Heart right ventricle (tissue), 16 donors: ENCODE measurements around the gene C6. TPM values are rescaled to one million over a fixed set of nuclear protein-coding genes. Genes with fewer than 3 reads are reported as not detected.
"Not testable (repeated sequence)": the region's sequence is repeated elsewhere in the genome, so short reads cannot be mapped to it uniquely, and the experiment has no call there.

Experiments
- ATAC-seq, 8 donors: fragments of 200-7000 bp; cut with Tn5 transposase; one replicate each; pipeline ENCODE4 v1.9.1; 2020; ENCODE audit warnings: mild to moderate bottlenecking in 8 of 8, moderate library complexity in 8 of 8, moderate number of reproducible peaks in 1 of 8
- DNase-seq, 2 donors: peaks; one replicate each; pipeline ENCODE4 v3.0.0-alpha.2; 2020
- H3K27ac ChIP-seq, 10 donors: fragments of 200-600 bp; sonication (generic) in 2 of 10; one replicate each; pipeline versions ENCODE4 v1.5.0 to v1.8.0; 2020 to 2022; ENCODE audit warnings: mild to moderate bottlenecking in 3 of 10
- H3K27me3 ChIP-seq, 7 donors: fragments of 200-600 bp; one replicate each; pipeline ENCODE4 v1.8.0; 2021 to 2022; ENCODE audit warnings: mild to moderate bottlenecking in 2 of 7
- H3K36me3 ChIP-seq, 9 donors: fragments of 200-600 bp; sonication (generic) in 1 of 9; one replicate each; pipeline versions ENCODE4 v1.5.0 to v1.8.0; 2020 to 2022; ENCODE audit warnings: mild to moderate bottlenecking in 2 of 9
- H3K4me1 ChIP-seq, 9 donors: fragments of 200-600 bp; sonication (generic) in 1 of 9; one replicate each; pipeline versions ENCODE4 v1.5.0 to v1.8.0; 2020 to 2022; ENCODE audit warnings: mild to moderate bottlenecking in 4 of 9
- H3K4me3 ChIP-seq, 10 donors: fragments of 200-600 bp; sonication (generic) in 2 of 10; one replicate each; pipeline versions ENCODE4 v1.5.0 to v1.8.0; 2020 to 2022; ENCODE audit warnings: mild to moderate bottlenecking in 7 of 10, moderate library complexity in 2 of 10
- H3K9me3 ChIP-seq, 11 donors: fragments of 200-600 bp in 10 of 11; sonication (generic) in 2 of 11; one replicate each; pipeline versions ENCODE4 v1.5.0 to v1.8.0; 2013 to 2022; ENCODE audit warnings: mild to moderate bottlenecking in 2 of 11, control low read depth in 1 of 11, moderate library complexity in 1 of 11
- WGBS, 2 donors: extraction: QIAGEN DNeasy Blood & Tissue Kit; methylation state at CpG; one replicate each; pipeline ENCODE4 v1.1.7; 2013; ENCODE audit warnings: inconsistent platforms in 1 of 2; 5-methylcytosine and 5-hydroxymethylcytosine counted together
- intact Hi-C, 10 donors: fragments of 100-400 bp; cut with DNase I; formaldehyde crosslinking; loops; one replicate each; pipeline versions ENCODE4 v1.11.1 to v1.14.2; 2022
- polyA plus RNA-seq, 2 donors: library from polyadenylated mRNA; stranded (reverse); fragments of 200-250 nt; gene quantifications; one replicate each; pipeline ENCODE4 v1.2.3, GENCODE V29; 2013
- total RNA-seq, 10 donors: library from RNA; stranded (reverse); fragmentation: NEBNext Ultra II Directional in 3 of 10; extraction: Animal tissue kit (Norgen Biotek cat#: 25700) in 3 of 10; gene quantifications; one replicate each; pipeline versions ENCODE4 v1.2.1 to v1.2.4, GENCODE V29; 2021 to 2023
- TF ChIP-seq, protein P1 (sequence below), 9 donors: fragments of 200-600 bp; sonication (generic) in 2 of 9; IDR thresholded peaks; one replicate each; pipeline versions ENCODE4 v1.5.0 to v1.8.0; 2021 to 2022; ENCODE audit warnings: antibody characterized with exemption in 9 of 9, mild to moderate bottlenecking in 5 of 9, moderate library complexity in 1 of 9
- donor health status: Arrhythmogenic right ventricular cardiomyopathy.
- donor health status: ischemic (EF 13 %, LVEDD 7.1; RV severe dilation, severe dysfunction).
- donor health status: healthy with polysubstance abuse.
- donor health status: DM: no; HTN: yes; CAD: no.
- donor health status: DM: no; HTN: no; CAD: no.
- donor health status: ischemic (EF 25% LVEDD 6.9; RV normal size, moderate dysfunction).
- donor health status: ischemic (EF 25% LVEDD 5.7; RV mildly dilated, moderate dysfunction).
- donor health status: healthy.
- donor health status: DM: yes; HTN: yes; CAD: no.
- donor health status: Ischemic cardiomyopathy.
- donor health status: ischemic (EF 35%, LVEDD 5.7; RV mildly dilated, moderate dysfunction).
- donor health status: nonischemic (EF 11% LVEDD 7.7; RV severe dilation, severe dysfunction).
- donor health status: DM: yes; HTN: yes; CAD: no.
- donor health status: PGD.
- donor health status: ischemic (EF 29% LVEDD 5.4; RV normal size, mild dysfunction).
- donor health status: nonischemic (EF 23%, LVEDD 6.1; RV moderate dilation, normal function).

The C6 gene
- total and polyA plus RNA-seq, 12 donors: 6.1 to 184 (median 51.9) TPM

DNA sequence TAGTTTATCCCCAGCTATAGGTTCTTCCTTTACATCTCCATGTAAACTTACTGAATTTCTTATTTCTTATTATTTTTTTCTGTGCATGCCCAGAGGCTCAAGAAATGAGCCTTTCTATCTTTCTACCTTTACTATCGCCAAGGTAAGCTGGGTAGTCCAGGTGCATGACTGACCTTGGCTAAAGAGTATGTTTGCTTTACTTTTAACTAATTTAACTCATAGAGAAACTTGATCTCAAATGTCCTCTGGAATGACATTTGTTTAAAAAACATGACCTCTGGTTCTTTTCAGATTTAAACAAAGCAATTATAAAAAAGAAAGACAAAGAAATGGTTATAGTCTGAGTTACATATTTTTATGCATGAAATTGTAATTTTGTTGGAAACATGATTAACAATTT, 397 bp downstream of the C6 start:
- Histone ChIP-seq H3K36me3 (no peaks in the 10 kb centered on the region), H3K27me3 (no peaks in the 10 kb centered on the region), H3K27ac (peak overlapping the region in 4 of 10 donors; percentile 1 to 67 (median 15)), H3K4me3 (peak overlapping the region in 9 of 10 donors; percentile 5 to 49 (median 25)), H3K9me3 (peaks cover 0 to 9% (median 0%) of the 10 kb centered on the region in 11 donors), H3K4me1 (no peaks in the 10 kb centered on the region)
- DNase-seq (no peak), ATAC-seq (no peak)
- intact Hi-C loops: no loop called here
- 89 to 92% methylated on average over 1 of the region's 1 CpG for WGBS, 2 donors
- TF ChIP-seq, protein P1, sequence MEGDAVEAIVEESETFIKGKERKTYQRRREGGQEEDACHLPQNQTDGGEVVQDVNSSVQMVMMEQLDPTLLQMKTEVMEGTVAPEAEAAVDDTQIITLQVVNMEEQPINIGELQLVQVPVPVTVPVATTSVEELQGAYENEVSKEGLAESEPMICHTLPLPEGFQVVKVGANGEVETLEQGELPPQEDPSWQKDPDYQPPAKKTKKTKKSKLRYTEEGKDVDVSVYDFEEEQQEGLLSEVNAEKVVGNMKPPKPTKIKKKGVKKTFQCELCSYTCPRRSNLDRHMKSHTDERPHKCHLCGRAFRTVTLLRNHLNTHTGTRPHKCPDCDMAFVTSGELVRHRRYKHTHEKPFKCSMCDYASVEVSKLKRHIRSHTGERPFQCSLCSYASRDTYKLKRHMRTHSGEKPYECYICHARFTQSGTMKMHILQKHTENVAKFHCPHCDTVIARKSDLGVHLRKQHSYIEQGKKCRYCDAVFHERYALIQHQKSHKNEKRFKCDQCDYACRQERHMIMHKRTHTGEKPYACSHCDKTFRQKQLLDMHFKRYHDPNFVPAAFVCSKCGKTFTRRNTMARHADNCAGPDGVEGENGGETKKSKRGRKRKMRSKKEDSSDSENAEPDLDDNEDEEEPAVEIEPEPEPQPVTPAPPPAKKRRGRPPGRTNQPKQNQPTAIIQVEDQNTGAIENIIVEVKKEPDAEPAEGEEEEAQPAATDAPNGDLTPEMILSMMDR (IDR thresholded peaks at IDR 0.05): no peak

DNA sequence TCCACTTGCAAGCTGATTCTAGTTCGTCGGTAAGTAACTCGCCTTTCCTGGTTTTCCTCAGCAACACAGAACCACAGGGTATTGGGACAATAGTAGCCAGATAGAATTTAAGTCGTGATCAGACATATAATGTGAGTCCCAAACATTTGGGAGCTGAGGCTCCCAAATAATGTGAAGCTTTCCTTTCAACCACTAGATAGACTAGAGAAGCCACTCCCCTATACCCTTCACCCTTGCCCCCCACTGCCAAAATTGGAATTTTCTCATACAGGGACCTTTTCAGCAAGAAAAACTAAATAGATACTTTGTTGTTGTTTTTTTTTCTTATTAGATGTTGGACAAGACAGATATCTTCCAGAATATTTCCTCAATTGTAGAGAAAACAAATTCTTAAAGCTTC, 1.9 kb downstream of the C6 start:
- H3K4me3 ChIP-seq: peak overlapping the region in 4 of 10 donors; percentile 12 to 48 (median 20)
- no peak for ATAC-seq
- no peaks in the 10 kb centered on the region for H3K36me3 ChIP-seq
- no peaks in the 10 kb centered on the region for H3K27me3 ChIP-seq
- intact Hi-C loops: no loop called here
- TF ChIP-seq, protein P1 (IDR thresholded peaks at IDR 0.05): no peak
- no peak overlapping the region for H3K27ac ChIP-seq
- WGBS, 2 donors: 94 to 95% methylated on average over 4 of the region's 4 CpGs
- peaks cover 0 to 11% (median 0%) of the 10 kb centered on the region in 11 donors for H3K9me3 ChIP-seq
- no peaks in the 10 kb centered on the region for H3K4me1 ChIP-seq
- no peak for DNase-seq

DNA sequence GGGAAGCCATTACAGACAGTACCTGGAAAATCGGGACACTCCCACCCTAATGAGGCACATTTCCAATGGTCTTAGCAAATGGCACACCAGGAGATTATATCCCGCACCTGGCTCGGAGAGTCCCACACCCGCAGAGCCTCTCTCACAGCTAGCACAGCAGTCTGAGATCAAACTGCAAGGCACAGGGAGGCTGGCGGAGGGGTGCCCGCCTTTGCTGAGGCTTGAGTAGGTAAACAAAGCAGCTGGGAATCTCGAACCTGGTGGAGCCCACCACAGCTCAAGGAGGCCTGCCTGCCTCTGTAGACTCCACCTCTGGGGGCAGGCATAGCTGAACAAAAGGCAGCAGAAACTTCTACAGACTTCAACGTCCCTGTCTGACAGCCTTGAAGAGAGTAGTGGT, 7.9 kb downstream of the C6 start:
- H3K27me3 ChIP-seq, ATAC-seq, H3K4me1 ChIP-seq, H3K27ac ChIP-seq, DNase-seq, intact Hi-C loops, H3K4me3 ChIP-seq: not testable (repeated sequence)
- H3K36me3 ChIP-seq: peaks cover 0 to 12% (median 0%) of the 10 kb centered on the region in 9 donors
- WGBS, 2 donors: 94% methylated on average over 8 of the region's 8 CpGs
- H3K9me3 ChIP-seq: peaks cover 0 to 23% (median 6%) of the 10 kb centered on the region in 11 donors

GRCh38 chr5:41203033-41203432, 10.3 kb downstream of the C6 start:
- Histone ChIP-seq H3K9me3 (peaks cover 0 to 23% (median 6%) of the 10 kb centered on the region in 11 donors), H3K4me1 (peaks cover 0 to 15% (median 8%) of the 10 kb centered on the region in 9 donors), H3K27me3 (no peaks in the 10 kb centered on the region), H3K36me3 (peaks cover 0 to 12% (median 0%) of the 10 kb centered on the region in 9 donors), H3K27ac (no peak overlapping the region), H3K4me3 (no peak overlapping the region)
- intact Hi-C loops: no loop called here
- WGBS, 2 donors: 91% methylated on average over 2 of the region's 2 CpGs
- ATAC-seq (no peak), DNase-seq (no peak)
- TF ChIP-seq, protein P1 (IDR thresholded peaks at IDR 0.05): no peak

DNA sequence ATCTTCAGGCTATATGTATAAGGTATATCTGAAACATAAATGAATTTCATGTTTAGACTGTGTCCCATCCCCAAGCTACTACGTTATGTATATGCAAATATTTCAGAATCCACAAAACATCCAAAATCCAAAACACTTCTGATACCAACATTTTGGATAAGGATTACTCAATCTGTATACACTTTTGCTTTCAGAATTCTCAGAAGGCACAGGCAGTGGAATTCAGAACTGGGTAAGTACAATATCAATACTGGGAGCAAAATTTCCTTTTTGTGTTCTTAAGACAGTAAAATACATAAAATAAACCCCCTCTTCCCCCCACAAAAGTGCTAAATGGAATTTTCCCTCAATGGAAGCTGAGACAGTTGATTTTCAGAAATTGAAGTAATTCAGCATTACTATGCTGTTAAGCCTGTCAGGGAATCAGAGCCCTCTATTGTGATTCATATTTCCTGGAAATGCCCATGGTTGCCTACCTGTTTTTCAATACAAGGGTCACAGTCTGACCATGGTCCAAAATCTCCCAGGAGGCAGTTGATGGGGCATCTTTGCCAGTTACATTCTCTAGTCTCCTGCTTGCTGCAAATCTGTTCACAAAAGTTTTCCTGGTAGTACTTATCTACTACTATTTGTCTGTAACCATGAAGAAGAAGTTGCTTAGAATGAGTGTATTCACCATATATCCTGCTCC, 12.1 kb downstream of the C6 start:
- TF ChIP-seq, protein P1 (IDR thresholded peaks at IDR 0.05): no peak
- ATAC-seq: no peak
- intact Hi-C loops: no loop called here
- H3K4me3 ChIP-seq: no peak overlapping the region
- no peaks in the 10 kb centered on the region for H3K27me3 ChIP-seq
- peaks cover 0 to 22% (median 6%) of the 10 kb centered on the region in 11 donors for H3K9me3 ChIP-seq
- no peak for DNase-seq
- WGBS, 2 donors: 76 to 78% methylated on average over 1 of the region's 1 CpG
- H3K27ac ChIP-seq: peak overlapping the region in 2 of 10 donors; percentile 6 to 10
- peaks cover 0 to 12% (median 0%) of the 10 kb centered on the region in 9 donors for H3K36me3 ChIP-seq
- H3K4me1 ChIP-seq: peaks cover 0 to 15% (median 8%) of the 10 kb centered on the region in 9 donors
